ENCODE results near the gene ACTG1.

The ACTG1 gene

DNA sequence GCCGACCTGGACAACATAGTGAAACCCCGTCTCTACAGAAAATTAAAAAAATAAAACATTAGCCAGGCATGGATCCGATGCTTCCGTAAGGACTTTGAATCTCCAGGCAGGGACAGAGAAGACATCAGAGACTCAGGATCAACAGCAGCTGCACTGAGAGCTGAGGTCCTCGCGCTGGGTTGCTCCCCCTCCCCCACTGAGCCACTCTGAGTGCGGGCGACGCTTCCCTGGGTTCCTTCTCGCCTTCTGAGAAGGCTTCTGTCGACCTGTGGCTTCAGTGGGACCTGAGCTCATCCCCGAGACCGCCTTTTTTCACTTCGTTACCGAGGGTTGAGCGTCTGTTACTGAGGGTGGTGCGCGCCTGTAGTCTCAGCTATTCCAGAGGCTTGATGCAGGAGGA lies 20.4 kb downstream of the ACTG1 start:
- DNase-seq: no peak

DNA sequence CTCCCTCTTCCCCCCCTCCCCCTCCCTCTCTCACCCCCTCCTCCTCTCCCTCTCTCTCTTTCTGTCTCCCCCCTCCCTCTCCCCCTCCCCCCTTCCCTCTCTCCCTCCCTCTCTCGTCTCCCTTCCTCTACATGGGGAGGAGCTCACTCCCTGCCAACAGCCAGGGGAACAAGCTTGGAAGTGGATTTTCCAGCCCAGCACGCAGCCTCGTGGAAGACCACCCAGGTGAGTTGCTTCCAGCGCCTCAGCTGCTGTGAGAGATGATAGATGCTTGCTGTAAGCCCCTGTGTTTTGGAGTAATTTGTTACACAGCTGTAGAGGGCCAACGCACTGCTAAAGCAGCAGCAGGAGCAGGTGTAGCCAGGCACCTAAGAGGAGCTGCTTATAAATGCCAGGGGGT lies 20.8 kb downstream of the ACTG1 start:
- no peak for DNase-seq

DNA sequence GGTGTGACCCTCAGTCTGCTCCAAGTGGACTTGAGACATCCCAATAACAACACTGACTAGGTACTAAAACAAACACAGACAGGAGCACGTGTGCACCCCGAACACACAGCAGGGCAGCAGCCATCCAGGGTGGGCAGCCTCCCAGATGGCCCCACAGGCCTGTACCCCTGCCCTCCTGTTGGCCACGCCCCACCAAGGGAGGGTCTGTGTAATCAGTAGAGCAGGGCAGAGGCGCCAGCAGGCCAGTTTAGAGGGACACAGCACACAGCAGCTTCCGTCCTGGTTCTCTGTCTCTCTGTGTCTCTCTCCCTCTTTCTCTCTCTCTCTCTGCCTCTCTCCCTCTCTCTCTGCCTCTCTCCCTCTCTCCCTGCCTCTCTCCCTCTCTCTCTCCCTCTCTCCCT lies 21.4 kb downstream of the ACTG1 start:
- no peak for DNase-seq

DNA sequence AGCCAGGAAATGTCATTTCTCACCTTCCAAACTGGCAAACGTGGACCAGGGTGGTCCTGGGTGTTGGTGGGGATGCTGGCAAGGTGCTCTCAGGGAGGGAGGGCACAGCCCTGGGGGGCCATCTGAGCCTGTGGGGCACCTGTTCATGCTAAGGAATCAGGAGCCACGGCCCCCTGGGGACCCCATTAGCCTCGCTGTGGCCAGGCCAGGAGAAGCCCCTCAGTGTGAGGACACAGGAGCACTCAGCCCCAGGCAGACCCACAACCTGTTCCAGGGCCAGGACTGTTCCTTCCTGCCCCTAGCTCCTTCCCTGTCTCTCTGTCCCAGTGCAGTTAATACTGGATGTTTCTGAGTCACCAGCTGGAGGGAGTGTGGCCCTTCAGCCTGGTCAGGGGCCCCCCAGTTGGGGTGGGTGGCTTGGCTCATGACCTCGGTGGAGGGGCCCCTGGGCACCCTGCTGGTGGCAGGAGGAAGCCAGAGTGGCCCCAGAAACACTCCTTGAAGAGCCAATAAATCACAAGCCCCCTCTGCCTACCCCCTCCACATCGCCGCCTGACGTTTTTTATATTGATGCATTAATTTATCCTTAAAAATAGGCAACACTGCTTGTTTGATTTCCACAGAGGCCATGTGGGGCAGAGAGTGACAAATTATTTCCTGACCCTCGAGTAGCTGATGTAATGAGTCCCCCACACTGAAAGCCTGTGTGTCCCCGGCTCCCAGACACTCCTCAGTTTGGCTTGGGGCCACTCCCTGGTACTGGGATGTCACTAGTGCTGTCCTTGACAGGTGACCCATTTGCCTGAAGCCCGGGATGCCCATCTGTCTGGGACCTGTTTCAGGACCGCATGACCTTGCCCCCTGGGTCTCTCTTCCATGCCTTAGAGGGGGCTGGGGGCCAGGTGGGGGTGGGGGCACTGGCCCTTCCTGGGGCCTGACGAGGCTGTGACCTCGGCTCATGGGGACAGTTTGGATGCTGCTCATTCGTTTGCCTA lies 22.3 kb downstream of the ACTG1 start:
- no peak for DNase-seq

DNA sequence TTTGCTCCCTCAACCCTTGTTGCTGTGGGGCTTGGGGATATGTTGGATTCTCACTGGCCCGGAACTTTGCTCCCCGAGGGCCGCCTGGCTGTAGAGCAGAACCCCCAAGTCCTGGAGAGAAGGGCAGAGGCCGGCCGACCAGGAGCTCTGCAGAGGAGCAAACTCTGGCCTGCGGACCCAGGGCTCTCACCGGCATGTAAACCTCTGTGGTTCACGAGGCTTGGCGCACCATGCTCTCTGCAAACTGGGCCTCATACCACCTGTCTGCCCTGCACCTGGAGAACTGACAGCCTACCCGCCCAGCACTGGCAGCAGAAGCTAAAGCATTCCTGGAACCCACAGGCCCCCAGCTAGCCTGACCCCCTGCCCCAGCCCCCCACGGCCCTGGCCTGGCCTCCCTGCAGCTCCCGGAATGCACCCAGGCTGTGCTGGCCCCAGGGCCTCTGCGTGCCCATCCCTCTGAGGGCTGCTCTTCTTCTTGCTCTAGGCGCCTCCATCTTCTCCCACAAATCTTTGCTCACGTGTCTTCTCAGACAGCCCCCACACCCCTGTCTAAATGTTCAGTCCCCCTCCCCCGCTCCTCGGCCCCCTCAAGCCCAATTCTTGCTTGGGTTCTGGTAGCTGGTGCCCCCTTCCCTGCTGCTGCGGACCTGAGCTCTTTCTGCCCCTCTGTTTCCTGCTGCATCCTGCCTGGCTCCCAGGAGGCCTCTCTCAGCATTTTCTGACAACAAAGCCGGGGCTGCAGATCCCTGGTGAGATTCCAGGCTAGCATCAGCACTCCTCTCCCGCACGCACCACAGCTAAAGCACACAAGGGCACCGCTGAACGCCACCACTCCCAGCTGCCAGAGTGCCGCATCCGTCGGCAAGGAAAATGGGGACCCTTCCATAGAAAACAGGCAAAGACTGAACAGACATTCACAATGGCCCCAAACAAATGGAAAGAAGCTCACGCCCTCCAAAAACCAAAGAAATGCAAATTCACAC lies 23.3 kb downstream of the ACTG1 start:
- no peak for DNase-seq

DNA sequence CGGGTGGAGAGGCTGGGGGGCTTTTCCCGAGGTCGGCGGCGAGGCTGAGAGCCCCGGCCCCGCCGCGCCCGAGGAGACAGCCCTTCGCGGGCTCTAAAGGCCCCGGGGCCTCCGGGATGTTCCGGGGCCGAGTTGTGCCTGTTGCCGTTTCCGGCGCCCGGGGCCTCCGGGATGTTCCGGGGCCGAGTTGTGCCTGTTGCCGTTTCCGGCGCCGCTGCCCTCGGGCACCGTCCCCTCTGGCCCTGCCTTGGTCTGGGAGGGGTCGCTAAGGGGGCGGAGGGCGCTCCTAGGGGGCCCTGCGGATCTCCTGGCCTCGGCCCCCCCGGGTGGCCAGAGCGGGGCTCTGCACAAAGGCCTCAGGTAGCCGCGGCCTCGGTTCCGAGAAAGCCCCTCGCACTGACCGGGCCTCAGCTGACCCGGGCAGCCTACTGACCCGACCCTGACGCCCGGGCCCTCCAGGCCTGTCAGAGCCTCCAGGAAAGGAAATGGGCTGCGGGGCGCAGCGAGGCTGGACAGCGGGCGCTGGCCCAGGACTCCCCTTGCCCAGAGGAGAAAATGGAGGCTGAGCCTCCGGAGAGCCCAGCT lies 24.2 kb downstream of the ACTG1 start:
- no peak for DNase-seq

DNA sequence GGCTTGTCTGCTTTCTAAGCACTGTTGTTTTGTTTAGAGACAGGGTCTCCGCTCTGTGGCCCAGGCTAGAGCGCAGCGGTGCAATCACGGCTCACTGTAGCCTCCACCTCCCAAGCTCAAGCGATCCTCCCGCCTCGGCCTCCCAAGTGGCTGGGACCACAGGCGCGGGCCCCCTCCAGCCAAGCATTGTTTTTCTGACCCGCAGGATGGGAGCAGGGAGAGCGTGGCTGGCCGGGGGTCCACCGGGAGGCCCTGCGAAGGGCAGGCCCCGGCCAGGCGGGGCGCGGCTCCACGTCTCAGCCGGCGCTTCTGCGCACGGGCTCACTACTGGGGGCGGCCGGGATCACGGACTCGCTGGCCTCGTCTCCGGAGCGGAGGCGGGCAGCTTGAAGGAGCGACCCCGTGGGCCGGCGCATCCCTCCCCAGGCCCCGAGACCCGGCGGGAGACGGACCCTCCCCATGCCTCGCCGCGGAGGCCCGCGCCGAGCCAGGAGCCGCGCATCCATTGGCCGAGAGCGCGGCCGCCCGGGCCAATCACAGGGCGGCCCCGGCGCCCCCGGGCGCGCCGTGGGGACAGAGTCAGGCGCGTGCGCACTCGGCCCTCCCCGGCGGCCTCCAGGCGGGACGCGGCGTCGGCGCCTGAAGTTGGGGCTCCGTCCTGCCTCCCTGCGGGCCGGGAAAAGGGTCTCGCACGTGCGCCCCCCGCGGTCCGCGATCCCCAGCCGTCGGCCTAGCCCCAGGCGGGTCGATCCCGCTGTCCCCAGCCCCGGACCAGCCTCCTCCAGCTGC lies 24.9 kb downstream of the ACTG1 start:
- DNase-seq: peak; percentile 69

DNA sequence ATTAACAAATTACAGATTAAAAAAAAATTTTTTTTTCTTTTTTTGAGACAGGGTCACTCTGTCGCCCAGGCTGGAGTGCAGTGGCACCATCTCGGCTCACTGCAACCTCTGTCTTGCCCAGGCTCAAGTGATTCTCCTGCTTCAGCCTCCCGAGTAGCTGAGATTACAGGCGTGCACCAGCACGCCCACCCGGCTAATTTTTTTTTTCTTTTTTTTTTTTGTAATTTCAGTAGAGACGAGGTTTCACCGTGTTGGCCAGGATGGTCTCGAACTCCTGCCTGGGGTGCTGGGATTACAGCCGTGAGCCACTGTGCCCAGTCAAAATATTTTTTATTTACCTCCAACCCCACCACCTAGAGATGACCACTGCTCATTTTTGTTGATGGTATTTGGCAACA lies 25.5 kb downstream of the ACTG1 start:
- no peak for DNase-seq

DNA sequence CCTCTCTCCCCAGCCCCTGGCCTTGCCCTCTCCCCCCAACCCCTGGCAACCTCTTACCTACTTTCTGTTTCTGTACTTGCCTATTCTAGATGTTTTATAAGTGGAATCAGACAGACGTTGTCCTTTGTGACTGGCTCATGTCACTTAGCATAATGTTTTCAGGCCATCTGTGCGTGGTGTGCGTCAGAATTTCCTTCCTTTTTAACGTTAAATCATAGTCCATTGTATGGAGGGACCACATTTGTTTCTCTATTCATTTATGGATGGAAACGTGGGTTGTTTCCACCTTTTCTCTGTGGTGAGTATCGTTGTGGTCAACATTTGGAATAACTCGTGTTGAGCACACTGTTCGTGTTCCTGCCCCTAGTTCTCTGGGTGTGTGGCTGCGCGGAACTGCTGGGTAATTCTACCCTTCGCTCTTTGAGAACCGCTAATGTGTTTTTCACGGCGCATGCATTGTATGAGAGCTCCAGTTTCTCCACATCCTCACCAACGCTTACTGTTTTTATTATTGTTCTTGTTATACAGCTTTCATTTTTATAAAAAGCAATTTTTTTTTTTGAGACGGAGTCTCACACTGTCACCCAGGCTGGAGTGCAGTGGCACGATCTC lies 26.3 kb downstream of the ACTG1 start:
- DNase-seq: no peak

DNA sequence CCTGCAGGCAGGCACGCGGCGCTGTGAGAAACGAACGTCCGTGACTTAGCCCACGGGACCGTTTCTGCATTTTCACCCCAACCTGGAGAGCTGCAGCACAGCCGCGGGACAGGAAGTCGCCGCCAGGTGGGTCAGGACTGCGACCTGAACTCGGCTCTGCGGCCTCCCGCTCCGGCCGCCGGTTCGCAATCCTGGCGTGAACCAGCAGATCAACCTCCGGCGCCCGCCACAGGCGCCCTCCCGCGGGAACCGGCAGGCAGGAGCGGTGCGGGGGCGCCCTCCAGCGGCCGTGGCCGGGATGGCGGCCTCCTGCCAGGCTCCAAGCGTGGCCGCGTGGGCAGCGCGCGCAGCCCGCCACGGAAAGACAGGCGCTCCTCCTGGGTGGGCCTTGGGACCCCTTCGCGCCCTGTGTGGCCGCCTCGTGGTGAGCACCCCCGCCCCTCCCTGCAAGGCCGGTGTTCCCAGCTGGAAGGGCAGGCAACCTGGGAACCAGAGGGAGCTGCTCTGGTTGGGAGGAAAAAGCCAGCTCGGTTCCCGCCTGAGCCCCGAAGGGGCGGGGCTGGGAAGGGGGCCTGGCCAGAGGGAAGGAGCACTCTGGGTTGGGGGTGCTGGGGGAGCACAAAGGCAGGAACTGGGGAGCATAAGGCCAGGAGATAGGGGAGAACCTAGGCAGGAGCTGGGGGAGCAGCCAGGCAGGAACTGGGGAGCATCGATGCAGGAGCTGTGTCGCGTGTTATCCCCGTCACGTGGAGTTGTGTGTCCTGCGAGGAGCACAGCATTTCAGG lies 28.2 kb downstream of the ACTG1 start:
- peak; percentile 70 for DNase-seq

DNA sequence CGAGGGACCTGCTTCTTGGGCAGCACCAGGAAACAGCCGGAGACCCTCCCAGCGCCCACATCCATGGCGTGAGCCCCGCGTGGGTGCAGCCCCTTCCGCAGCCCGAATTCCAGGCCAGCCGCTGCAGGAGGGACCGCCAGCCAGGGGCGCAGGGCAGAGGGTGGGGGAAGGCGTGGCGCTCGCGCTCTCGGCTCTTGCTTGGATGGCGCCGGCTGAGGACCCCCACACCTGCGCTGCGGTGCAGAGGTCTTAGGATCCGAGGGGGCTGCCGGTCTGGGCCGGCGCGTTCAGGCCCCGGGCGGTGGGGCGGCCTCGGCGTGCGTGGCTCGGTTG lies 28.8 kb downstream of the ACTG1 start:
- DNase-seq: no peak

DNA sequence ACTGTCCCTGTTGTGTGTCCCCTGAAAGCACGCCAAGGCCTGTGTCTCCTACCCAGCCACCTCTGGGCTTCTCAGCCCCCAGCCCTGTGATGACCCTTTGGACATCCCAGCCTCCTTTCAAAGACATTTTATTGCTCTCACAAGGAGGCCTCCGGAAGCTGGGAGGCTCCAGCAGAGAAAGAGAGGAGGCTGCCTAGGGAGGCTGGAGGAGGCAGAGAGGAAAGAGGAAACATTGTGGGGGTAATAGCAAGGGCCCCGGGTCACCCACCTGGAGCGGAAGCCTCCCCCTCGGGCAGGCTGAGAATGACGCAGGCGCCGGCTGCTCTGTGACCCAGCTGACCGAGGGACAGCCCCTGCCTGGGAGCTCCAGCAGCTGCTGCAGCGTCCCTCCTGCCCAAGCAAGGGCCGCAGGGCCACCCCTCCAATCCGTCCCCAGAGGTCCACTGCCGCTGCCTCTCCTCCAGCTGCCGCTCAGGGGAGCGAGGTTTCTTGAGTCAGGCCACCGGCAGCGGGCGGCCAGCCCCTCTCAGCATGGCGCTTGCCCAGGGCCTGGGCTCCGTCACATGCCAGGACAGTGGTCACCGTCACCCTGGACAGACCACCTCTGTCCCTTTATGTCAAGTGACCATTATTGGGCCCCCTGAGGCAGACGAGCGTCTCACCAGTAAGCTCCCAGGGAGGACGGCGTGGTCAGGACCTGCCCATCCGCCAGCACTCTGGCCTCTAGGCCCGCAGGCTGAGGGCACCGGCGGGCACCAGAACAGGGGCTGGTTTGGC lies 29.3 kb downstream of the ACTG1 start:
- no peak for DNase-seq

DNA sequence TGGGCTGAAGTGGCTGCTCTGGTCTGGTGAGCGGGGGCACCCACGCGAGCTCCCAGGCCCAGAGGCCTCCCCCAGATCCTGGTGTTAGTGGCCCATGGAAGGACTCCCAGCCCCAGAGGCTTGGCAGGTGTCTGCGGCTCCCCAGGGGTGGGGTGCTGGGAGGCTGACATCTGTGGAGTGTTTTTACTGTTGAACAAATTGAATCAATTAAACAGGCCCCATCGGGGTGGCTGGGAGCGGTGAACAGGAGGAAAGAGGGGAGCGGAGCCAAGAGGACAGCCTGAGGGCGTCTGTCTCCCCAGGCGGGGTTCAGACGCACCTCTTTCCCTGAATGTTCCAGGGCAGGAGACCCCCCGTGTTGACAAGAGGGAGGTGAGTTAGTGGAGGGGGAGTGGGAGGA lies 29.9 kb downstream of the ACTG1 start:
- no peak for DNase-seq

DNA sequence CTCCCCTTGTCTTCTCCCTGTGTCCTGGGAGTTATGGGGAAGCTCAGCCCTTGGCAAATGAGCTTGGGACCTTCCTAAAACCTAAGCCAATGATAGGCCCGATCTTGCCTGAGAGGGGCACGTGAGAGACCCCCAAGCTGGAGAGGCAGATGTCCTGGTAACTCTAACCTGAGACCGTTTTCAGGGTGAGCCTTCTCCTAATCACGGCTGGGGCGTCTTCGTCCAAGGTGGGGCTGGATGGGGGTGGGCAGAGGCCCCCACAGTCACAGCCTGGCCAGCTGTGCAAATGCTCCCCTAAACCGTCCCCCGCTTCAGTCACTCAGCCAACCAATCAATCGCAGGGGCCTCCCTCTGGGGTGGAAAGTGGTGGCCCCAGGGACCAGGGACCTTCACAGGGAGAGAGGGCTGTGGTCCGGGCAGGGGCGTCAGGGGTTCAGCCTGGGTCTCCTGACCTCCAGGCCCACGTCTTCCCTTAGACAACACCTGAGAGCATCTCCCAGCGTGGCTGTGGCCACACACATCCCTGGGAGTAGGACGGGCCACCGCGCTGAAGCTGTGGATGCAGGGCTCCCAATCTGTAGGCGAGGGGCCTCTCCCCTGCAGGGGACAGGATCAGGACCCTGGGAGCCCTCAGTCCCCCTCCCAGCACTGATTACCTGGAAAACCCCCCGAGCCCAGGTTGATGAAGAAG lies 30.6 kb downstream of the ACTG1 start:
- no peak for DNase-seq

DNA sequence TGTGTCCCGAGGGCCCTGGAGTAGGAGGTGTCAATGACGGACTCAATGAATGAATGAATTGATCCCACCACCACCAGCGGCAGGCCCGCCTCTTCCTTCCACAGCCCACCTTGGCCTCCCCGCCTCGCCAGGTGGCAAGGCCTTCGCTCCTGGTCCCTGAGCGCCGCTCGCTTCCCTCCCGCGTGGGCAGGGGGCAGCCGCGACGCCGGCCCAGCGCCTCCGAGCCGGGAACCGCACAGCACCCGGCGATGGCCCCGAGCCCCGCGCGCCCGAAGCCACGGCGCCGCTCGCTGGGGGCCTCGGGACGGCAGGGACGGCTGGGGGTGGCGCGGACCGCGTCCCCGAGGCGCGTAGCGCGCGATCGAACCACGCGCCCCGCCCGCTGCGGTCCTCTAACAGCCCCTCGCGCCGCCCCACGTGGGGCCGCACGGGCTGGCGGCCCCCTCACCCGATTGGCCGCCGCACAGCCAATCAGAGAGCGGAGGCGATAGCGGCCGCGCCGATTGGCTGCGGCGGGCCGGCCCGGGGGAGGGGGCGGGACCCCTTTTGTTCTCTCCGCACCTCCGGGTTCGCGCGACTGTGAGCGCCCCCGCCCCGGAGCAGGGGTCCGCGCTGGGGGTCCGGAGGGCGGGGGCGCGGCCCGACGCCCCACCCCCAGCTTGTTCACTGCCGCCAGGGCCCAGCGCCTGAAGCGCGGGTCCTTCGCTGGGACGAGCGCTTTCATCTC lies 31.4 kb downstream of the ACTG1 start:
- peak; percentile 47 for DNase-seq

DNA sequence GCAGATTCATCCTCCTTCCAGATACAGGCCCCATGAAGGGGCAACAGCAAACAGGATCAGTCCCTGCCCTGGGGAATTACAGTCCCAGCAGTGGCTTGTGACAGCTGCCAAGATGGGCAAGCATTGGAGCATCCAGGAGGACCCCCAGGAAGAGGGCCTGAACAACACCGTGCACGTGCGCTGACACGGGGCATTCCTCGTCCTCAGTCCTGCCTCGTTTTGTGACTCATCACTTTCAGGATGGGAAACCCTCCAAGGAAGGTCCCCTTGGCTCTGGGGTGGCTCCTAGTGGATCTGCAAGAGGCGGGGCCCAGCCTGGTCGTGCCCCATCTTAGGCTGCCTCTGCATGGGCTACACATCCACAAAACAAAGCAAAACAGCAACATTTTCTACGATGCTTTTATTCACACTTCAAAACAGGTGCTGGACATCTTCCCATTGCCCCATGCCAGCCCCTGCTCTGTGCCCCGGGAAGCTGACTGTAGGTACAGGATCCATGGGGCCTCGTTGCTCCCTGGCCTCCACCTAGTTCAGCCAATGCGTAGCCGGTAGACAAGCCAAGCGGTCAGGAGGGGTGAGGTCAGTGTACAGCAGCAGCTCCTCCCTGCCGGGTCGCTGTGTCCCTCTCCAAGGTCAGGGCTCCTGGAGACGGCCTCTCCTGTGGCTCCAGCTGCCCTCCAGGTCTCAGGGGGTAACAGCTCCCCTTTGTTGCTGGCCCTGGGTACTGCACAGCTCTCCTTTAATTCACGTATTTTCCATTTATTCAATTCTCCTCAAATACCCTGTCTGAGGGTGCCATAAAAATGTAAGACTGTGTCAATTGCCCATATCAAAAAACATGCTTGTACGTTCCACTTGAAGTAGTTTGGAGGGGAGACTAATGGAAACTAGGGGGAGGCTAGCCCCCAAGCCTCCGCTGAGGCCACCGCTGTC lies 32.2 kb downstream of the ACTG1 start:
- no peak for DNase-seq

DNA sequence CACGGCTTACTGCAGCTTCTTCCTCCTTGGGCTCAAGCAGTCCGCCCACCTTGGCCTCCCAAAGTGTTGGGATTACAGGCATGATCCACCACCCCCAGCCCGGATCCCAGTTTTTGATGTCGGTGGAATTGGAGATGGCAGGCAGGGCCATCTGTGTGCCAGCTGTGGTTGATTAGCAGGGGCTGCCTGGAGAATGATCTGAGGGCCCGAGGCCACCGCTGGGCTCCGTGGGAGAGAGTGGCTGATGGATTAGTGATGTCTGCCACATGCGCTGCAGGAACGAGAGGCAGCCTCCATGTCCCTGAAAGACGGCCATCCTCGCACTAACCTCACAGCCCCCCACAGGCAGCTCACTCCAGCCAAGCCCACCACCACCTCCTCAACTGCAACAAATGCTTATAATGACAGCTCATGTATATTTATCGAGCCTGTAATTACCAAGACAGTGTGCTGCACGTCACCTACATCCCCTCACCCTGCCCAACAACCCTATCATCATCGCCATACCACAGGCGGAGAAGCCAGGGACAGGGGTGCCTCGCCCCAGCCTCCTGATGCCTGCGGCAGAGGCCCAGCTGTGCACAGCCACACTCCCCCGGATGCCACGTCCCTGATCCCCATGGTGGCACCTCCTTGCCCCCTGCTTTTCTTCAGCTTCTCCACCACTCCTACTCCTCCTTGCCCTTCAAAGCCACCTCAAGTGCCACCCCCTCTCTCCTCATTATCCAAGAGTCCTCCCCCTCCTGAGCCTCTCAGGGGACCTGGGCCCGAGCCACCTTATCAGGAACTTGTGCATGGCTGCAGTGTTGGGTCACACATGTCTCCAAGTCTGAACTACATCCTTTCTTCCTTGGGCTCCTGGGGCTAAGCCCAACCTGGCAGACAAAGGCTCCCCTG lies 33.2 kb downstream of the ACTG1 start:
- DNase-seq: no peak

Data from activated gamma-delta T cell (primary cell).